ENCODE measurements around the gene PSORS1C1. TPM values are rescaled to one million over a fixed set of nuclear protein-coding genes. Genes with fewer than 3 reads are reported as not detected.

The PSORS1C1 gene
- polyA plus RNA-seq, 1 donor from 2014 or later = not detected

DNA sequence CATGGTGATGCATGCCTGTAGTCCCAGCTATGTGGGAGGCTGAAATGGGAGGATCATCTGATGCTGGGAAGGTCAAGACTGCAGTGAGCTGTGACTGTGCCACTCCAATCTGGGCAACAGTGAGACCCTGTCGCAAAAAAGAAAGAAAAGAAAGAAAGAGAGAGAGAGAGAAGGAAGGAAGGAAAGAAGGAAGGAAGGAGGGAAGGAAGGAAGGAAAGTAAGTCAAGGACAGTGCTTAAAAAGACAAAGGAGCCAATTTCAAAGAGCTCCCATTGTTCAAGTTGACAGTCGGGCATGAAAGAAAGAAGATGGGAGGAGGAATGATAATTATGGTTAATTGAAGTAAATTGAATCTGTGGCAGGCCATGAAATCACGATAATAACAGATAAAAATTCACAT lies 18.4 kb upstream of the PSORS1C1 start:
- no peak overlapping the region for H2AFZ ChIP-seq (ENCODE audit: low read depth, low read length)
- H4K20me1 ChIP-seq (ENCODE audit: insufficient read depth) = no peaks in the 10 kb centered on the region
- no peaks in the 10 kb centered on the region for H3K79me2 ChIP-seq (replicated peaks; ENCODE audit: insufficient read depth, low read length)
- no peak overlapping the region for H3K4me2 ChIP-seq (ENCODE audit: low read length)
- no peaks in the 10 kb centered on the region for H3K9me3 ChIP-seq (ENCODE audit: low read length)
- H3K9ac ChIP-seq (ENCODE audit: low read length) = no peak overlapping the region
- no peak for TF ChIP-seq RAD21 (conservative IDR thresholded peaks at IDR 0.05)
- TF ChIP-seq POLR2AphosphoS5 (IDR thresholded peaks at IDR 0.05) = no peak
- no peak for TF ChIP-seq TAF1 (IDR thresholded peaks at IDR 0.05; ENCODE audit: low read depth)
- TF ChIP-seq, protein P1, sequence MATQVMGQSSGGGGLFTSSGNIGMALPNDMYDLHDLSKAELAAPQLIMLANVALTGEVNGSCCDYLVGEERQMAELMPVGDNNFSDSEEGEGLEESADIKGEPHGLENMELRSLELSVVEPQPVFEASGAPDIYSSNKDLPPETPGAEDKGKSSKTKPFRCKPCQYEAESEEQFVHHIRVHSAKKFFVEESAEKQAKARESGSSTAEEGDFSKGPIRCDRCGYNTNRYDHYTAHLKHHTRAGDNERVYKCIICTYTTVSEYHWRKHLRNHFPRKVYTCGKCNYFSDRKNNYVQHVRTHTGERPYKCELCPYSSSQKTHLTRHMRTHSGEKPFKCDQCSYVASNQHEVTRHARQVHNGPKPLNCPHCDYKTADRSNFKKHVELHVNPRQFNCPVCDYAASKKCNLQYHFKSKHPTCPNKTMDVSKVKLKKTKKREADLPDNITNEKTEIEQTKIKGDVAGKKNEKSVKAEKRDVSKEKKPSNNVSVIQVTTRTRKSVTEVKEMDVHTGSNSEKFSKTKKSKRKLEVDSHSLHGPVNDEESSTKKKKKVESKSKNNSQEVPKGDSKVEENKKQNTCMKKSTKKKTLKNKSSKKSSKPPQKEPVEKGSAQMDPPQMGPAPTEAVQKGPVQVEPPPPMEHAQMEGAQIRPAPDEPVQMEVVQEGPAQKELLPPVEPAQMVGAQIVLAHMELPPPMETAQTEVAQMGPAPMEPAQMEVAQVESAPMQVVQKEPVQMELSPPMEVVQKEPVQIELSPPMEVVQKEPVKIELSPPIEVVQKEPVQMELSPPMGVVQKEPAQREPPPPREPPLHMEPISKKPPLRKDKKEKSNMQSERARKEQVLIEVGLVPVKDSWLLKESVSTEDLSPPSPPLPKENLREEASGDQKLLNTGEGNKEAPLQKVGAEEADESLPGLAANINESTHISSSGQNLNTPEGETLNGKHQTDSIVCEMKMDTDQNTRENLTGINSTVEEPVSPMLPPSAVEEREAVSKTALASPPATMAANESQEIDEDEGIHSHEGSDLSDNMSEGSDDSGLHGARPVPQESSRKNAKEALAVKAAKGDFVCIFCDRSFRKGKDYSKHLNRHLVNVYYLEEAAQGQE (IDR thresholded peaks at IDR 0.05; ENCODE audit: borderline replicate concordance) = no peak
- TF ChIP-seq EP300 (conservative IDR thresholded peaks at IDR 0.05; ENCODE audit: poor library complexity, severe bottlenecking) = no peak
- TF ChIP-seq CTCF (IDR thresholded peaks at IDR 0.05; ENCODE audit: poor library complexity, severe bottlenecking) = no peak
- TF ChIP-seq SMC3 (conservative IDR thresholded peaks at IDR 0.05; ENCODE audit: poor library complexity) = no peak
- TF ChIP-seq MXI1 (conservative IDR thresholded peaks at IDR 0.05; ENCODE audit: poor library complexity, severe bottlenecking) = no peak
- H3K27ac ChIP-seq (ENCODE audit: low read length) = no peak overlapping the region
- H3K27me3 ChIP-seq (ENCODE audit: insufficient read depth, low read depth, low read length) = no peaks in the 10 kb centered on the region
- H3F3A ChIP-seq (ENCODE audit: insufficient read depth, low read length, poor library complexity, severe bottlenecking) = no peaks in the 10 kb centered on the region
- H3K36me3 ChIP-seq (ENCODE audit: insufficient read depth, low read length) = no peaks in the 10 kb centered on the region
- H3K4me3 ChIP-seq (ENCODE audit: low read length) = no peak overlapping the region
- H3K9me2 ChIP-seq (ENCODE audit: insufficient read depth, low read length) = no peaks in the 10 kb centered on the region

GRCh38 chr6:31096656-31097055 lies 17.9 kb upstream of the PSORS1C1 start:
- Histone ChIP-seq H3K9me2 (ENCODE audit: insufficient read depth, low read length) (no peaks in the 10 kb centered on the region), H3K4me2 (ENCODE audit: low read length) (no peak overlapping the region), H3K9me3 (ENCODE audit: low read length) (no peaks in the 10 kb centered on the region), H3K9ac (ENCODE audit: low read length) (no peak overlapping the region), H3K36me3 (ENCODE audit: insufficient read depth, low read length) (no peaks in the 10 kb centered on the region), H3K27ac (ENCODE audit: low read length) (no peak overlapping the region), H4K20me1 (ENCODE audit: insufficient read depth) (no peaks in the 10 kb centered on the region), H2AFZ (ENCODE audit: low read depth, low read length) (no peak overlapping the region), H3K79me2 (replicated peaks; ENCODE audit: insufficient read depth, low read length) (no peaks in the 10 kb centered on the region), H3K4me3 (ENCODE audit: low read length) (no peak overlapping the region), H3K27me3 (ENCODE audit: insufficient read depth, low read depth, low read length) (no peaks in the 10 kb centered on the region), H3F3A (ENCODE audit: insufficient read depth, low read length, poor library complexity, severe bottlenecking) (no peaks in the 10 kb centered on the region)
- TF ChIP-seq SMC3 (conservative IDR thresholded peaks at IDR 0.05; ENCODE audit: poor library complexity) (no peak), RAD21 (conservative IDR thresholded peaks at IDR 0.05) (no peak), EZH2 (IDR thresholded peaks at IDR 0.05; ENCODE audit: borderline replicate concordance, insufficient read depth, low read length, poor library complexity, severe bottlenecking) (no peak), POLR2AphosphoS5 (IDR thresholded peaks at IDR 0.05) (no peak), EP300 (conservative IDR thresholded peaks at IDR 0.05; ENCODE audit: poor library complexity, severe bottlenecking) (no peak), TAF1 (IDR thresholded peaks at IDR 0.05; ENCODE audit: low read depth) (no peak), CTCF (IDR thresholded peaks at IDR 0.05; ENCODE audit: poor library complexity, severe bottlenecking) (no peak), MXI1 (conservative IDR thresholded peaks at IDR 0.05; ENCODE audit: poor library complexity, severe bottlenecking) (no peak)
- TF ChIP-seq, protein P1 (IDR thresholded peaks at IDR 0.05; ENCODE audit: borderline replicate concordance) = no peak
